ENCODE results near the gene KANSL3. TPM values are rescaled to one million over a fixed set of nuclear protein-coding genes. Genes with fewer than 3 reads are reported as not detected.

The KANSL3 gene
- total and polyA plus RNA-seq, 2 donors (not counting 1 experiment from before 2014, with no cell fraction given): 22.2 to 56.9 TPM

DNA sequence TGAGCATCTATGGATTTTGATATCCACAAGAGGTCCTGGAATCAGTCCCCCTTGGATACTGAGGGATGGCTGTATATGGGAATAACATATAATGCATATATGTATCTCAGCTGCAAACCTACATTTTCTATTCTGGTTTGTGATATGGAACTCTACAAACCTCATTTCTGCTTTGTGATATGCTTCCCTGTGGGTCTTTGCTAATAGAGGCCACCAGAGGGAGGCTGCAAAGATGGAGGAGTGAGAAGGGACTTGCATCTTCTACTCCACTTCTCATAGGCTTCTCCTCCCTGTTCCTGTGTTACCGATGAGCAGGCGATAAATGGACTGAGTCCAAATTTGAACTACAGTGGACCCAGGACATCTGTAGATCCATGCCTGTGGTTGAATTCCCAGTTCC, 63.7 kb downstream of the KANSL3 start:
- Histone ChIP-seq H3K4me3 (ENCODE audit: control extremely low read depth in 1 of 5, extremely low read depth in 1 of 5, insufficient read depth in 1 of 5, low read depth in 2 of 5, low read length in 4 of 5) (no peak overlapping the region), H3K4me2 (replicated peaks; ENCODE audit: low read depth, low read length, poor library complexity, severe bottlenecking) (no peak overlapping the region), H3K9me3 (ENCODE audit: control extremely low read depth in 1 of 3, control insufficient read depth in 2 of 3, insufficient read depth in 1 of 3, low read length in 2 of 3) (no peaks in the 10 kb centered on the region), H3K27ac (ENCODE audit: low read length in 2 of 2) (no peak overlapping the region), H2AFZ (ENCODE audit: insufficient read depth, low read depth, low read length, poor library complexity, severe bottlenecking) (no peak overlapping the region), H3K36me3 (replicated peaks in 1 of 2; ENCODE audit: control extremely low read depth in 1 of 2, control insufficient read depth in 1 of 2, extremely low read depth in 1 of 2, insufficient read depth in 2 of 2, low read length in 1 of 2) (no peaks in the 10 kb centered on the region), H3K27me3 (replicated peaks in 1 of 4; ENCODE audit: control extremely low read depth in 1 of 4, control insufficient read depth in 3 of 4, insufficient read depth in 4 of 4, low read length in 3 of 4) (no peaks in the 10 kb centered on the region), H3K9ac (ENCODE audit: low read length) (no peak overlapping the region), H3K79me2 (ENCODE audit: control insufficient read depth, insufficient read depth, low read length) (no peaks in the 10 kb centered on the region), H3K4me1 (ENCODE audit: control insufficient read depth in 2 of 2, insufficient read depth in 2 of 2, low read length in 2 of 2) (no peaks in the 10 kb centered on the region), H4K20me1 (ENCODE audit: control insufficient read depth, insufficient read depth, low read length, poor library complexity, severe bottlenecking) (no peaks in the 10 kb centered on the region)
- ChIA-PET CTCF (no interaction called here), POLR2A (no interaction called here)
- no peak for ATAC-seq (ENCODE audit: low read depth)
- 83% methylated on average over 1 of the region's 2 CpGs for WGBS (ENCODE audit: insufficient coverage)
- Mint-ChIP-seq H3K27me3 (no peaks in the 10 kb centered on the region), H3K4me3 (no peak overlapping the region), H3K9me3 (ENCODE audit: insufficient read depth) (no peaks in the 10 kb centered on the region), H3K27ac (no peak overlapping the region), H3K4me1 (no peaks in the 10 kb centered on the region)
- intact Hi-C loops (cut with micrococcal nuclease): no loop called here
- DNase-seq: no peak
- TF ChIP-seq, protein P1, sequence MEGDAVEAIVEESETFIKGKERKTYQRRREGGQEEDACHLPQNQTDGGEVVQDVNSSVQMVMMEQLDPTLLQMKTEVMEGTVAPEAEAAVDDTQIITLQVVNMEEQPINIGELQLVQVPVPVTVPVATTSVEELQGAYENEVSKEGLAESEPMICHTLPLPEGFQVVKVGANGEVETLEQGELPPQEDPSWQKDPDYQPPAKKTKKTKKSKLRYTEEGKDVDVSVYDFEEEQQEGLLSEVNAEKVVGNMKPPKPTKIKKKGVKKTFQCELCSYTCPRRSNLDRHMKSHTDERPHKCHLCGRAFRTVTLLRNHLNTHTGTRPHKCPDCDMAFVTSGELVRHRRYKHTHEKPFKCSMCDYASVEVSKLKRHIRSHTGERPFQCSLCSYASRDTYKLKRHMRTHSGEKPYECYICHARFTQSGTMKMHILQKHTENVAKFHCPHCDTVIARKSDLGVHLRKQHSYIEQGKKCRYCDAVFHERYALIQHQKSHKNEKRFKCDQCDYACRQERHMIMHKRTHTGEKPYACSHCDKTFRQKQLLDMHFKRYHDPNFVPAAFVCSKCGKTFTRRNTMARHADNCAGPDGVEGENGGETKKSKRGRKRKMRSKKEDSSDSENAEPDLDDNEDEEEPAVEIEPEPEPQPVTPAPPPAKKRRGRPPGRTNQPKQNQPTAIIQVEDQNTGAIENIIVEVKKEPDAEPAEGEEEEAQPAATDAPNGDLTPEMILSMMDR (IDR thresholded peaks at IDR 0.05): no peak
- TF ChIP-seq EZH2 (IDR thresholded peaks at IDR 0.05; ENCODE audit: borderline replicate concordance, insufficient read depth, low read depth, low read length, poor library complexity, severe bottlenecking): no peak

GRCh38 chr2:96568094-96568493, 70.0 kb downstream of the KANSL3 start:
- H3K4me1 ChIP-seq (ENCODE audit: control insufficient read depth in 2 of 2, insufficient read depth in 2 of 2, low read length in 2 of 2): no peaks in the 10 kb centered on the region
- Mint-ChIP-seq H3K27ac (no peak overlapping the region), H3K9me3 (ENCODE audit: insufficient read depth) (no peaks in the 10 kb centered on the region), H3K4me3 (no peak overlapping the region), H3K4me1 (no peaks in the 10 kb centered on the region), H3K27me3 (peaks cover 3% of the 10 kb centered on the region)
- H2AFZ ChIP-seq (ENCODE audit: insufficient read depth, low read depth, low read length, poor library complexity, severe bottlenecking): no peak overlapping the region
- DNase-seq: no peak
- no CpG with 5 or more reads among the region's 3 CpGs for WGBS (ENCODE audit: insufficient coverage)
- ATAC-seq (ENCODE audit: low read depth): no peak
- no peak overlapping the region for H3K27ac ChIP-seq (ENCODE audit: low read length in 2 of 2)
- H3K4me3 ChIP-seq (ENCODE audit: control extremely low read depth in 1 of 5, extremely low read depth in 1 of 5, insufficient read depth in 1 of 5, low read depth in 2 of 5, low read length in 4 of 5): no peak overlapping the region
- ChIA-PET POLR2A (no interaction called here), CTCF (no interaction called here)
- no peaks in the 10 kb centered on the region for H3K9me3 ChIP-seq (ENCODE audit: control extremely low read depth in 1 of 3, control insufficient read depth in 2 of 3, insufficient read depth in 1 of 3, low read length in 2 of 3)
- no peak overlapping the region for H3K4me2 ChIP-seq (replicated peaks; ENCODE audit: low read depth, low read length, poor library complexity, severe bottlenecking)
- intact Hi-C loops (cut with micrococcal nuclease): no loop called here
- no peaks in the 10 kb centered on the region for H3K79me2 ChIP-seq (ENCODE audit: control insufficient read depth, insufficient read depth, low read length)
- TF ChIP-seq, protein P1 (IDR thresholded peaks at IDR 0.05): no peak
- TF ChIP-seq EZH2 (IDR thresholded peaks at IDR 0.05; ENCODE audit: borderline replicate concordance, insufficient read depth, low read depth, low read length, poor library complexity, severe bottlenecking): no peak
- no peaks in the 10 kb centered on the region for H3K36me3 ChIP-seq (replicated peaks in 1 of 2; ENCODE audit: control extremely low read depth in 1 of 2, control insufficient read depth in 1 of 2, extremely low read depth in 1 of 2, insufficient read depth in 2 of 2, low read length in 1 of 2)
- peaks cover 0 to 3% (median 0%) of the 10 kb centered on the region in 4 experiments for H3K27me3 ChIP-seq (replicated peaks in 1 of 4; ENCODE audit: control extremely low read depth in 1 of 4, control insufficient read depth in 3 of 4, insufficient read depth in 4 of 4, low read length in 3 of 4)
- no peaks in the 10 kb centered on the region for H4K20me1 ChIP-seq (ENCODE audit: control insufficient read depth, insufficient read depth, low read length, poor library complexity, severe bottlenecking)
- H3K9ac ChIP-seq (ENCODE audit: low read length): no peak overlapping the region
